ENCODE data around the gene MDGA2. TPM values are rescaled to one million over a fixed set of nuclear protein-coding genes. Genes with fewer than 3 reads are reported as not detected.

MDGA2 gene
- total and polyA plus RNA-seq, 9 donors, result 0.11 to 0.61 (median 0.30) TPM

GRCh38 chr14:46840944-46841720, 834.3 kb downstream of the MDGA2 start:
- no peaks in the 10 kb centered on the region for H3K4me1 ChIP-seq (ENCODE audit: control insufficient read depth, insufficient read depth, low read length)
- H3K4me3 ChIP-seq (ENCODE audit: low read length), result no peak overlapping the region
- no peaks in the 10 kb centered on the region for H3K27me3 ChIP-seq (ENCODE audit: control insufficient read depth, insufficient read depth, low read length)
- peak; percentile 7 for DNase-seq
- H3K9me3 ChIP-seq (replicated peaks; ENCODE audit: control insufficient read depth, low read depth, low read length), result no peaks in the 10 kb centered on the region
- 96% methylated on average over 4 of the region's 11 CpGs for WGBS (ENCODE audit: insufficient coverage)
- H3K27ac ChIP-seq (ENCODE audit: low read length), result no peak overlapping the region
- no peaks in the 10 kb centered on the region for H3K36me3 ChIP-seq (ENCODE audit: control insufficient read depth, insufficient read depth, low read length)

GRCh38 chr14:46820291-46820690, 855.1 kb downstream of the MDGA2 start:
- 95% methylated on average over 31 of the region's 42 CpGs for WGBS (ENCODE audit: insufficient coverage)
- Histone ChIP-seq H3K27ac (ENCODE audit: low read length) (no peak overlapping the region), H3K9me3 (replicated peaks; ENCODE audit: control insufficient read depth, low read depth, low read length) (no peaks in the 10 kb centered on the region), H3K27me3 (ENCODE audit: control insufficient read depth, insufficient read depth, low read length) (no peaks in the 10 kb centered on the region), H3K4me3 (ENCODE audit: low read length) (no peak overlapping the region), H3K4me1 (ENCODE audit: control insufficient read depth, insufficient read depth, low read length) (no peaks in the 10 kb centered on the region), H3K36me3 (ENCODE audit: control insufficient read depth, insufficient read depth, low read length) (no peaks in the 10 kb centered on the region)
- DNase-seq, result no peak

GRCh38 chr14:46819117-46819516, 856.3 kb downstream of the MDGA2 start:
- Histone ChIP-seq H3K27ac (ENCODE audit: low read length) (no peak overlapping the region), H3K27me3 (ENCODE audit: control insufficient read depth, insufficient read depth, low read length) (no peaks in the 10 kb centered on the region), H3K4me1 (ENCODE audit: control insufficient read depth, insufficient read depth, low read length) (no peaks in the 10 kb centered on the region), H3K9me3 (replicated peaks; ENCODE audit: control insufficient read depth, low read depth, low read length) (no peaks in the 10 kb centered on the region), H3K36me3 (ENCODE audit: control insufficient read depth, insufficient read depth, low read length) (no peaks in the 10 kb centered on the region), H3K4me3 (ENCODE audit: low read length) (no peak overlapping the region)
- no peak for DNase-seq
- whole genome bisulfite sequencing (ENCODE audit: insufficient coverage), result 80% methylated on average over 4 of the region's 9 CpGs

GRCh38 chr14:46818147-46818546, 857.3 kb downstream of the MDGA2 start:
- Histone ChIP-seq H3K27me3 (ENCODE audit: control insufficient read depth, insufficient read depth, low read length) (no peaks in the 10 kb centered on the region), H3K4me1 (ENCODE audit: control insufficient read depth, insufficient read depth, low read length) (no peaks in the 10 kb centered on the region), H3K4me3 (ENCODE audit: low read length) (no peak overlapping the region), H3K27ac (ENCODE audit: low read length) (no peak overlapping the region), H3K9me3 (replicated peaks; ENCODE audit: control insufficient read depth, low read depth, low read length) (no peaks in the 10 kb centered on the region), H3K36me3 (ENCODE audit: control insufficient read depth, insufficient read depth, low read length) (no peaks in the 10 kb centered on the region)
- WGBS (ENCODE audit: insufficient coverage), result 82% methylated on average over 1 of the region's 1 CpG
- DNase-seq, result no peak

GRCh38 chr14:46793144-46793543, 882.3 kb downstream of the MDGA2 start:
- Histone ChIP-seq H3K4me1 (ENCODE audit: control insufficient read depth, insufficient read depth, low read length) (no peaks in the 10 kb centered on the region), H3K27me3 (ENCODE audit: control insufficient read depth, insufficient read depth, low read length) (no peaks in the 10 kb centered on the region), H3K9me3 (replicated peaks; ENCODE audit: control insufficient read depth, low read depth, low read length) (peaks cover 3% of the 10 kb centered on the region), H3K27ac (ENCODE audit: low read length) (no peak overlapping the region), H3K4me3 (ENCODE audit: low read length) (no peak overlapping the region), H3K36me3 (ENCODE audit: control insufficient read depth, insufficient read depth, low read length) (no peaks in the 10 kb centered on the region)
- no peak for DNase-seq
